CD4-positive, alpha-beta T cell treated with Interleukin-6 for 4 hours (primary cell): ENCODE results near the gene COMP.
A peak's percentile ranks its signal among the peaks of the same experiment; 100 is the strongest.
"Not testable (repeated sequence)": the region's sequence is repeated elsewhere in the genome, so short reads cannot be mapped to it uniquely, and the experiment has no call there.

Source experiments
- DNase-seq: peaks from one replicate; pipeline ENCODE4 v3.0.0-alpha.2; 2020; ENCODE audit warnings: mixed read lengths

Gene COMP

DNA sequence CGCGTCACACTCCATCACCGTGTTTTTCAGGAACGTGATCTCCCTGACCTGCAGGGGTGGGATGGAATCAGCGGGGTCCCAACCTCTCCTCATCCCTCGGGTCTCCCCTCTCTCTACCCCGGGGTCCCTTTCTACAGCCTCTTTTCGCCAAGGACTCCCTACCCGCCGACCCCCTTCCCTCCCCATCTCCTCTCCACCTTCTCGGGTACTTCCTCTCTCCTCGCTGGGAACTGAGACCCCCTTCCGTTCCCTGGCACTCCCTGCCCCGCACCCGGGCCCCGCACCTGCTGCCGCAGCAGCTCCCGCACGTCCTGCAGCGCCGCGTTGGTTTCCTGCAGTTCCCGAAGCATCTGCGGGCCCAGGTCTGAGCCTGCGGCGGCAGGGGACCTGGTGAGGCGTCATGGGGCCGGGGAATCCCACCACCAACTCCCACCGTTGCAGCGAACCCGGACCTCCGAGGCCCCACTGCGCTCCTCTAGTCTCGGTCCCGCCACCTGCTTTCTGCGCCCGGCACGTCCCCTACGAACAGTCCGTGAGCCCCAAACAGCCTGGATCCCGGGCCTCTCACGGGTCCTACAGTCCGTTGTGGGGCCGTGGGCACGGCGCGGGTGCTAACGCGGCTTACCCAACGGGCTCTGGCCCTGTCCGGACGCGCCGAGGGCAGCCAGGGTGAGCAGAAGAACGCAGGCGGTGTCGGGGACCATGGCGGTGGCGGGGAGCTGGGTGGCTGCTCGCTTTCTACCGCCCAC lies at the start of gene COMP:
Gene COMP, minus strand, starts transcription at position 740 of the 749 bp plus-strand sequence. Its CDS starts 36 bp downstream, at position 704.
- DNase-seq = no peak

DNA sequence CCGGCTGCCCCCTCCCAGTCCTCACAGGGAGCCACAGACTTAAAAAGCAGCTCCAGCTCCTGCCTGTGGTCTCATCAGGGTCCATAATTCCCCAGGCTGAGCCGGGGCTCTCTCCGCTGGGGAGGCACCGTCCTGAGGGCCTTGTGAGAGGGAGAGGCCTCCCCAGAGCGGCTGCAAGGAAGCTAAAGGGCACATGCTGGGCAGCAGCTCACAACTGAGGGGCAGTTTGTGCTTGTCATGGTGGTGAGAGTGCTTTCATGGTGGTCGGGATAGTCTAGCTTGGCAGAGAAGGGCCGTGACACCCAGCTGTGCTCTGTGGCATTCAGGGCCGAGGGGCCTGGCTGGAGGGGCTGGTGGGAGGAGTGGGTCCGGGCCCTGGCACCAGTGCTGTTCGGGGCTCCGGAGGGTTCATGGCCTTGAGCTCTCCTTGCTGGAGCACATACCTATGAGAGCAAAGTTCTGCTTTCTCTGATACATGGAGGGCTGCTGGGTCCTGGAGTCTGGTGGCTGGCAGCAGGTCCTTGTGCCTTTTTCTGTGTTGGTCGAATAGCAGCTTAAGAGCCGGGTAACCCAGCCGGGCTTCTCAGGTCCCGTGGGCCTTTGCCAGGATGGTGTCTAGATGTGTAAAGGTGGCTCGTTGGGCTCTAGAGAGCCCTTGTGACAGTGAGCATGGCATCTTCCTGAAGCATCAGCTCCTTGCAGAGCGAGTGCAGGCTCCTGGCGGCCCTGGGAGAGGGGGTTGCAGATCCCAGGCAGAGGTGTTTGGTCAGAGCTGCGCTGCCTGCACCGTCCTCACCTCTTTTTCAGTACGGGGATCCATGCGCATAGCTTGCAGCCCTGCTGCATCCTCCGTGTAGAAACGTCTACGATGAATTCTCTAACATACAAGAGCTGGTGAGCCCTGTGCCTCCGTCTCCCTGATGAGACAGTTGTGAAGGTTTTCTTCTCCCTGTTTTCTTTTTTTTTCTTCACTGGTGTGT lies 49.5 kb upstream of the COMP start:
- no peak for DNase-seq

DNA sequence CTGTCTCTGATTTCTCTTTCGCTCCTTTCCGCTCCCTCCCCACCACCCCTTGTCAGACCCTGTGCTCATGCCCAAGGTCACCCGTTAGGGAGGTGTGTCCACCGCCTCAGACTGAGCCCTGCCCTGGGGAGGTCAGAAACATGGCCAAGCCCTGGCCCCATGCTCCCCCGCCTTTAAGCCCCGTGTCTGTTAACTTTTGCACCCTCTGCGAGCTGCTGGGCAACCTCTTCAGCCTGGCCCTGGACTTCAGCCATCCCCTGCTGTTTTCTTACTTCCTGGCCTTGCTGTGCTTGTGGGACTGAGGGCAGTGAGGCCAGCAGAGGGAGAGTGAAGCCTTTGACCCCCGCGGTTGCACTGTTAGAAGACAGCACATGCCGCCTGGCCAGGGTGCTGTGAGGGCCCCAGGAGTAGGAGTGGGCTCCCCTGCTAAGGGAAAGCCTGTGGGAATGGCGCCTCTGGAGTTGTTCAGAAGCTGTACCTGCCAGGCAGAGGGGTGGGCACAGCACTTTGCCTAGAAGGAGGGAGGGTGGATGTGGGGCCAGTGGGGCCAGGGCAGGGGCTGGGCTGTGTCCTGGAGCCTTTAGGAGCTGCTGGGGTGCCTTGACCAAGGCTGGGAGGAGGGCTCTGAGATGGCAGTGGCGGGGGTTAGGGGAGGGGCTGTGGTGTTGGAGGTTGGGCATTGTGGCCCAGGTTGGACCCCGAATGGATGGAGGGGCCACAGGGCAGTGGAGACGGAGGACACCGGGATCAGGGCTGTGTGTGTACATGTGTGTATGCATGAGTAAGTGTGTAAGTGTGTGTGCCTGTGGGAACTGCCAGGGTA lies 48.6 kb upstream of the COMP start:
- no peak for DNase-seq

DNA sequence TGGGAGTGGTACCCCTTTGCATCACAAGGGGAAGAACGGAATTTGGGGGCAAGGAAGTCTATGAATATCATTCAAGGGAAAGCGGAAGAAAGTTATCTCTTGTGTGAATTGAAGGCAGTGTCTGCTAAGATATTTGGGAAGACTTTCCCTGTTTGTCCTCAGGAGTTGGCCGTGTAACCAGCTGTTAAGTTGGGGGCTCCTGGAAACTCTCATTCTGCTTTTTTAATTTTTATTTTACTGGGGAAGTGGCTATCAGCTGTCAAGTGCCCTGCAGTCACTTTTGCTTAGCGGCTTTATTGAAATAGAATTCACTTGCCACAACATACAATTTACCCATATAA lies 43.5 kb upstream of the COMP start:
- no peak for DNase-seq

DNA sequence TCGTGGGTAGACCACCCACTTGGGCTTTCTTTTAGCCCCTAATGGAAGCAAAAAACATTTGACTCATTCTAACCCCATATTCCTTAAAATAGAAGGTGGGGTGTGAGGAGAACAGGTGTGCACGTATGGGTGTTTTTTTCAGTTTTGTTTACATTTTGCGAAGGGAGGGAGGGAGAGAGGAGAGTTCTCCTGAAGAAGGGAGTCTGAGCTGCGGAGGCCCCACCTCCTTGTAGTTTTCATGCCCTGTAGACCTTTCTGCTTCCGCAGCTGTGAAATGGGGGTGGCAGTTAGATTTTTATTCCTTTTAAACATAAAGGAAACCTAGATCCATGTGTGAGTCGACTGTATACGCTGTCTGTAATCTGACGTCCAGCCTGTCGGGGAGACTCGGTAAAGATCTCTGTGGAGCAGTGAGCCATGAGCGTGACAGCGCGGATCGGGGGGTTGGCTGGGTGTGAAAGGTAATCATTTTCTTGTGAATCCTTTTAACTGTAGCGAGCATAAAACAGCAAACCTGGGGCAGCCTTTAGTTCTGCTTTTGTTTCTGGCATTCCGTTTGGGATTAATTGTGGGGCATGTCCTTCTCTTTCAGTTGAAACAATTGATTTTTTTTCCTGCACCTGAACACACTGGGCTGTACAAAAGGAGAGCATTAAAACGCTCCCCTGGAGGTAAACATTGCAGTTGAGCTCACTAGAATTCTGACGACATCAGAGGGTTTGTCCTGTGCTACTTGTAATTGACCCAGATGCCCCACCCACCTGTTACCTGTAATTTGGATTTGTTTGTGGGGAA lies 42.9 kb upstream of the COMP start:
- no peak for DNase-seq

DNA sequence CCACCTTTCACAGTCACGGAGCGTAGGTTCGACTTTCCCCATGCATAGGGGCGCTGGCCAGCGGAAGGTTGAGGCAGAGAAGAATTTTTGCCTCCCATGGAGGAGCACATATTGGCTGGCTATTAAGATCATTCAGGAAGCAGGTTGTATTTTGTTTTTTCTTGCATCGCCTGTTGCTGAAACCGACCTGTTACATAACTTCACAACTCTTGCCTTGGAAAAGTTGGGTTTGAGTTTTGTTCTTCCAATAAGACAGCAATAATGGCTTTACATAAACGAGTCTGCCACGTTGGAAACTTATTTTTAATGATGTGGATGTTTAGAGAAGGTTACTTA lies 42.0 kb upstream of the COMP start:
- no peak for DNase-seq

DNA sequence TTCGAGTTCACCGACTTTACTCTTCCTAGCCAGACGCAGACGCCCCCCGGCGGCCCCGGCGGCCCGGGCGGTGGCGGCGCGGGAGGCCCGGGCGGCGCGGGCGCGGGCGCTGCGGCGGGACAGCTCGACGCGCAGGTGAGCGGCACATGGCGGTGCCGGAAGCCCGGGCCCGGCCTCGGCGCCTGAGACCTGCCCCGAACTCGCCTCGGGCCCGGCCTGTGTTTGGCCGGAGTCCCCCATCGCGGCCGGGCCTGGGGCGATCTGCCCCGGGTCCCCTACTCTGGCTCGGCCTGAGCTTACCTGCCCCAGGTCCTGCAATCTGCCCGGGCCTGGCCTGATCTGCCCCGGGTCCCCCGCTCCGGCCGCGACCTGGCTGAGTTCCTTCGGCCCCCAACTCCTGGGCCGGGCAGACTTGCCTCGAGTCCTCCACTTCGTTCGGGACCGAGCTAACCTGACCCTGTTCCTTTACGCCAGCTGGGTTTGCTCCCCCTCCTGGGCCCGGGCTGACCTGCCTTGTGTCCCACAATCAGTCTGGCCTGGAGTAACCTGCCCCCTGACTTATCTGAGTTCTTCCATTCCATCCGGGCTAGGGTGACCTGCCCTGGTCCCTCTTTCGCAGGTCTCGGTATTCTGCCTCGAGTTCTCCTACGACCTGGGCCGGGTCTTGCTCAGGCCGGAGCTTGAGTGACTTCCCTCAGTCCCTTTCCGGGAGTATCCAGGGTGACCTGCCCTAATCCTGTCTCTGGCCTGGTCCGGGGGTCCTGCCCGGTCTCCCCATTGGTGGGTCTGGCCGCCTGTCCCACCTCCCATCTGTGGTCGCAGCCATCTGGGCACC lies 41.4 kb upstream of the COMP start:
- DNase-seq = peak; percentile 23

DNA sequence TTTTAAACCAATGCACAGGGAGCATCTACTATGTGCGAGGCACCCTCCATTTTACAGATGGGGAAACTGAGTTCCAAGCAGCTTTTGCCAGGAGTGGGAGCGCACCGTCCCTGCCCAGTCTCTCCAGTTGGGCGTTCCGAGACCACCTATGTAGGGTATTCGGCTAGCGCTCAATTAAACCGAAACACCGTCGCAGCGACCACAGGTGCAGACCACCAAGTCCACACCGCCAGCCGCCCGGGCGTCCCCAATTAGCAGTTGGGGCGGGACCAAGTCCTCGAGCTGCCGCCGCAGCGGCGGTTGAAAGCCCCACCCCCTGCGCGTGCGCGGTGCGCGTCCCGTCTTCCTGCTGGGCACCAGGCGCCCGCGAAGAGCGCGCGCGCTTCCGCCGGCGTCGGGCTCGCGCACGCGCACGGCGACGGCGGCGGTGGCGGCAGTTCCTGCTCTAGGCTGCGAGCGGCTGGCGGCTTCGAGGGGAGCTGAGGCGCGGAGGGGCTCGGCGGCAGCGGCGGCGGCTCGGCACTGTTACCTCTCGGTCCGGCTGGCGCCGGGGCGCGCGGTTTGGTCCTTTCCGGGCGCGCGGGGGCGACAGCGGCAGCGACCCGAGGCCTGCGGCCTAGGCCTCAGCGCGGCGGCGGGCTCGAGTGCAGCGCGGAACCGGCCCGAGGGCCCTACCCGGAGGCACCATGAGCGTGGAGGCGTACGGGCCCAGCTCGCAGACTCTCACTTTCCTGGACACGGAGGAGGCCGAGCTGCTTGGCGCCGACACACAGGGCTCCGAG lies 40.6 kb upstream of the COMP start, which contains the start of gene UPF1:
Gene UPF1, plus strand, starts transcription at position 436 of the 782 bp plus-strand sequence. Its CDS starts 251 bp downstream, at position 687.
- DNase-seq = peak; percentile 99

DNA sequence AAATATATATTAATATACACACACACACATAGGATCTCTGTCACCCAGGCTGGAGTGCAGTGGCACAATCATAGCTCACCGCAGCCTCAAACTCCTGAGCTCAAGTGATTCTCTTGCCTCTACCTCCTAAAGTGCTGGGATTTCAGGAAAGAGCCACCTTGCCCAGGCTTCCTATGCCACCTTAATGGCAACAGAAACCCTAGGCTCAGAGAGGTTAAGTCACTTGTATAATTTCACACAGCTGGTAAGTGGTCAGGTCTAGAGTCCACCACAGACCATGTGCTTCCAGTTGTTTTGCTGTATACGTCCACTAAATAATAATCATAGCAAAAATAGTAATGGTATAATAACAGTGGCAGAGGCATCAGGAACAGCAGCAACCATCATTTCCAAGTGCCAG lies 39.4 kb upstream of the COMP start:
- DNase-seq = no peak

DNA sequence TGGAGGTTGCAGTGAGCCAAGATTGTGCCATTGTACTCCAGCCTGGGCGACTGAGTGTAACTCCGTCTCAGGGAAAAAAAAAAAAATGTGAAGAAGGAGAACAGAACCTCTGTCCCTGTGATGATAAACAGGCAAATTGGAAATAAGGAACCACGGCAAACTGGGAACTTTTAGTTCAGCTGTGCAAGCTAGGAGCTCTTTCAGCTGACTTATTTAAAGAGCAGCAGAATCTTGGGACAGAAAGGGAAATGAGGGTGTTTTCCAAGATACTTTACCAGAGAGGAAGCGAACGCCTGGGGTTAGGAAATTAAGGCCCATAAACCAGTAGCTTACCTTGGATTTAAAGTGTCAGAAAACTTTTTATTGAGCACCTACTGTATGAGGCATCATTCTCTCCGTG lies 37.7 kb upstream of the COMP start:
- no peak for DNase-seq

DNA sequence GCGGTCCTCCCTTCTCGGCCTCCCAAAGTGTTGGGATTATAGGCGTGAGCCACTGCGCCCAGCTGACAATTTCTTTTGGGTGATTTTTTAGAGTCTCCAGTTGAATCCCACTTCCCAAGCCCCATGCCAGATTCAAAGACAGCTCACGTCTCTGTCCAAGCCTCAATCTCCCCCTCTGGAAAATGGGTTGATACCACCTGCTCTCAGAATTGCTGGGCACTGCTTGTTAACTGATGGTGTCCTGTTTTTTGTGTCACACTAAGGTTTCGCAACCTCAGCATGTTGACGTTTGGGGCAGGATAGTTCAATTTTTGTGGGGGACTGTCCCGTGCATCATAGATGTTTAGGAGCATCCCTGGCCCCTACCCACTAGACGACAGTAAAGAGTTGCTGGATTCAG lies 26.5 kb upstream of the COMP start:
- no peak for DNase-seq

DNA sequence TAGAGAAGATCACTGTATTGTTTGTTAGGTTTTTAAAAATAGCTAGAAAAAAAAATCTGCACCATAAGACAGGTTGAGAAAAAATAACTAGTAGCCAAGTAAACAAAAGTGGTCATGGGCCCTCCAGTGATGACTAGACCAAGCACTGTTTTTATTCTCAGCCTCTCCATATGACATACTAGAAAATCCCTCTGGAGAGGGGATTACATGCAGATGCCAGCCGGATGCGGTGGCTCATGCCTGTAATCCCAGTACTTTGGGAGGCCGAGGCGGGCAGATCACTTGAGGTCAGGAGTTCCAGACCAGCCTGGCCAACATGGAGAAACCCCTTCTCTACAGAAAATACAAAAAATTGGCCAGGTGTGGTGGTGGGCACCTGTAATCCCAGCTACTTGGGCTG lies 25.5 kb upstream of the COMP start:
- not testable (repeated sequence) for DNase-seq

DNA sequence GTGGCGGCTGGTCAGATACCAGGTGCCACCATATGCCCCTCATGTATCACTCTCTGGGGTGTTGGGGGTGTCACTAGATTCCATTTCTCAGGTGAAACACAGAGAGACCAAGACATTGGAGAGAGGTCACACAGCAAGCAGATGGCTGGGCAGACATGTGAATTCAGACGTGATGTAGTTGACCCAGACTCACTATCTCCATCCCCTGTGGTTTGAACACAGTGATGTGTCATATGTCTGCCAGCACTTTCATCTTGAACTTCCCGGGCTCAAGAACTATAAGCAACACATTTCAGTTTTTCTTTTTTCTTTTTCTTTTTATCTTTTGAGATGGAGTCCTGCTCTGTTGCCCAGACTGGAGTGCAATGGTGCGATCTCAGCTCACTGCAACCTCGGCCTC lies 24.6 kb upstream of the COMP start:
- no peak for DNase-seq

DNA sequence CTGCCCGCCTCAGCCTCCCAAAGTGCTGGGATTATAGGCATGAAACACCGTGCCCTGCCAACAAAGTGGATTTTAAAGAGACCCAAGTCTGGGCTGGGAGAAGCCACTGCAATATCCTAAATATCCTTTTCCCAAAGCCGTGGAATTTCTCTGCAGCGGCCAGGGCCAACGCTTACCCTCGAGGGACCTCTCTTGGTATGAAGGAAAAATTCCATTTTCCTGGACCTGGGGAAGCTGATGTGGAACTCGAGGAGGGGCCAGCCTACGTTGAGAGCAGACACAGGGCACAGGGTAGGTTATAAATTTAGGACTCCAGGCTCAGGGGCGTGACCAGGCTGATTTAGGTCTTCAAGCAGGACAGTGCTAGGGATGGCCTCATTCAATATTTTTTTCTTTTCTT lies 23.0 kb upstream of the COMP start:
- no peak for DNase-seq

DNA sequence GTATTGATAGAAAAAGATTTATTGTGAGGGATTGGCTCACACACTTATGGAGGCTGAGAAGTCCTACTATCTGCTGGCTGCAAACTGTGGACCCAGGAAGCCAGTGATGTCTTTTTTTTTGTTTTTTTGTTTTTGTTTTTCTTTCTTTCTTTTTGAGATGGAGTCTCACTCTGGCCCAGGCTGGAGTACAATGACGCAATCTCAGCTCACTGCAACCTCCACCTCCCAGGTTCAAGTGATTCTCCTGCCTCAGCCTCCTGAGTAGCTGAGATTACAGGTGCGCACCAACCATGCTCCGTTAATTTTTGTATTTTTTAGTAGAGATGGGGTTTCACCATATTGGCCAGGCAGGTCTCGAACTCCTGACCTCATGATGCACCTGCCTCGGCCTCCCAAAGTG lies 20.5 kb upstream of the COMP start:
- not testable (repeated sequence) for DNase-seq

DNA sequence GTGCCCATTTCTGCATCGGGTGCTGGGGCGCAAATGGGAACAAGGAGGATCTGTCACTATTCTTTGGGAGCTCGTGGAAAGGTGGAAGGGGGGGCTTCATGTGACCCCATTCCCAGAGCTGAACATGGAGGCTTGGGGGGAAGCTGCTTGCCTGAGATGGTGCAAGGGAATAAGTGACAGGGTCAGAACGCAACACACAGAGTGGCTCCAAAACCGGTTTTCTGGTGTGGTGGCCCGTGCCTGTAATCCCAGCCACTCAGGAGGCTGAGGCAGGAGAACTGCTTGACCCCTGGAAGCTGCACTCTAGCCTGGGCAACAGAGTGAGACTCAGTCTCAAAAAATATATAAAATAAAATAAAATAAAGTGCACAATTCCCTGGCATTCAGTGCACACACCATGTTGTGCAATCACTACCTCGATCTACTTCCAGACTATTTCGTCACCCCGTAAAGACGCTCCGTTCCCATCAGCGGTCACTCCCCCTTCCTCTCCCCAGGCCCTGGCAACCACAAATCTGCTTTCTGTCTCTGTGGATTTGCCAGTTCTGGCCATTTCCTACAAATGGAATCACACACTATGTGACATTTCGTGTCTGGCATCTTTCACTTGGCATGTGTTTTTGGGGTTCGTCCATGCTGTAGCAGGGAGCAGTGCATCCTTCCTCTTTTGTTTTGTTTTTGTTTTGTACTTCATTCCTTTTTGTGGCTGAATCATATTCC lies 18.2 kb upstream of the COMP start:
- DNase-seq = no peak

DNA sequence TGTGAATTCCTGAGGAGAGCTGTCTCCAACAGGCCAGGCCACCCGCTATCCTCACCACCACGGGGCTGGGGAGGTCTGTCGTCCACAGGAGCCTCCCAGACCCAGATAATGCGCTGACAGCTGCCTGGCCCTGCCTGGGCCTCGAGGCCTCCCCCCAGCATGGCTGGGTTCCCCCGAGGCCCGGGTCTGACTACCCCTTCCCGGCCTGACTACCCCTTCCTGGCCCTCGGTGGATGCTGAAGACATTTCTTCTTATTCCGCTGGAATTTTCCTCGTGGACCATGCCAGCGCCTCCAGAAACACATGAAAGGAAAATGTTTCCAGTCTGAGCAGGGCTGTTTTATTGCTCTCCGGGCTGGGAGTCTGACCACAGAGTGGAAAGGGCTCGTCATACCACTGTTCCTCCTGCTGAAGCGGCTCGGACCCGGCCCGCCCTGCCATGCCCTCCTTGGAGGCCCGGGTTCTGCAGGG lies 16.8 kb upstream of the COMP start:
- DNase-seq = no peak

DNA sequence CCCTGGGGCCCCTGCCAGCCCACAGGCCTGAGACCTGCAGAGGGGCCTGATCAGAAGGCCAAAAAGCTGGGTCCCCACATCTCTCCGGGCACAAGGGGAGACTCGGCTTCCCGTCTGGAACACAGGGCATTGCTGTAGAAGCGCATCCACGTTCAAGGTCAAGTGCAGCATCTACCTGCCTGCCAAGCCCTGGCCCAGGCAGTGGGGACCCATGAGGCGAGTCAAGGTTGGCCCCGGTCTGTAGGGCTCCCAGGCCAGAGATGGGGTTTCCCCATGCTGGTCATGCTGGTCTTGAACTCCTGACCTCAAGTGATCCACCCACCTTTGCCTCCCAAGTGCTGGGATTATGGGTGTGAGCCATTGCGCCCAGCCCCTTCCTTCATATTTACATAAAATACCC lies 13.5 kb upstream of the COMP start:
- DNase-seq = no peak

DNA sequence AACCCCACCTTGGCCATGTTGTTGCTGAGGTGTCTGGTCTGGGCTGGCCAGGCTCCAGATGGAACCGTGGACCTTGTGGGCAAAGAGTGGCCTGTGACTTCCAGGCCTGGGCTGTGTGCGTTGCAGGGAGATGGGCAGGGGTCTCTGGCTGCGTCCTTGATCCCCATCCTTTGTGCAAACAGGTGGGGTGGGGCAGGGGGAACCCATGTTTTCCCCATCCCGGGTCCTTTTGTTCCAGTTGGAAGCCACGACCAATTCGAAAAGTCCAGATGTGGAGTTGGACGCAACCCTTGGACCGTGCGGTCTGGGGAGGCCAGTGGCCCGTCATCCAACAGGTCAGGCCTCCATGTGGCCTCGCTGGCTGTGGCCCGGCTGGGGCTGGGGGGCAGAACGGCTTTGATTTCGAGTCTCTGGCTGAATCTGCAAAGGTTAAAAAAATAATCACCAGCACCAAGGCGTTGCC lies 13.1 kb upstream of the COMP start:
- DNase-seq = no peak
